HL-60 (cell line): ENCODE data around the gene KRTAP4-6.
"Not testable (repeated sequence)": the region's sequence is repeated elsewhere in the genome, so short reads cannot be mapped to it uniquely, and the experiment has no call there.

Source experiments
- DNase-seq, 2 experiments: peaks; one replicate each; pipeline ENCODE4 v3.0.0-alpha.2; 2010 to 2020; ENCODE audit warnings: low read depth in 1 of 2, low spot score in 1 of 2
- H3K27ac ChIP-seq: fragments of 250-450 bp; sonication (Bioruptor Pico); replicated peaks from 2 replicates; pipeline ENCODE4 v1.5.1; 2020; ENCODE audit warnings: mild to moderate bottlenecking, moderate library complexity
- H3K27me3 ChIP-seq: fragments of 250-450 bp; sonication (Bioruptor Pico); 2 replicates; pipeline ENCODE4 v1.5.1; 2021; ENCODE audit warnings: mild to moderate bottlenecking, moderate library complexity; ENCODE audit not compliant: insufficient read depth, poor library complexity, severe bottlenecking
- H3K4me3 ChIP-seq: replicated peaks from 2 replicates; pipeline ENCODE4 v1.5.1; 2011; ENCODE audit warnings: mild to moderate bottlenecking, control low read depth, low read length; ENCODE audit not compliant: insufficient read depth
- CTCF ChIP-seq: IDR thresholded peaks from one replicate; pipeline ENCODE4 v1.5.1; 2011; ENCODE audit warnings: low read length, control low read depth, inconsistent platforms; ENCODE audit not compliant: insufficient read depth
- GABPA ChIP-seq: IDR thresholded peaks from 2 replicates; pipeline ENCODE4 v1.6.1; 2012; ENCODE audit warnings: low read depth
- POLR2AphosphoS5 ChIP-seq: IDR thresholded peaks from 2 replicates; pipeline ENCODE4 v1.6.1; 2012; ENCODE audit warnings: low read depth
- REST ChIP-seq: IDR thresholded peaks from 2 replicates; pipeline ENCODE4 v1.6.1; 2012; ENCODE audit warnings: low read depth; ENCODE audit not compliant: insufficient replicate concordance
- SPI1 ChIP-seq: IDR thresholded peaks from 2 replicates; pipeline ENCODE4 v1.6.1; 2012; ENCODE audit warnings: low read depth, mild to moderate bottlenecking, borderline replicate concordance
- long read RNA-seq: library from polyadenylated mRNA; unstranded; transcript quantifications from one replicate; pipeline ENCODE4 v2.0.0, GENCODE V29; 2020

KRTAP4-6 gene
- long read RNA-seq: 0 reads

GRCh38 chr17:41140360-41141131, at the start of gene KRTAP4-6:
TSS of gene KRTAP4-6 (minus strand) at chr17:41140544. CDS start at chr17:41140487, 57 bp downstream.
- Histone ChIP-seq H3K27me3 (no peaks in the 10 kb centered on the region), H3K4me3 (no peak within 1 kb of the TSS), H3K27ac (no peak within 1 kb of the TSS)
- no peak for TF ChIP-seq CTCF
- TF ChIP-seq REST: no peak
- TF ChIP-seq GABPA: no peak
- no peak for TF ChIP-seq SPI1
- TF ChIP-seq POLR2AphosphoS5: no peak
- DNase-seq: no peak

GRCh38 chr17:41189837-41190318, 49.5 kb upstream of the KRTAP4-6 start, which contains the start of gene KRTAP9-1:
TSS of gene KRTAP9-1 (plus strand) at chr17:41189887. CDS start at chr17:41189887, 0 bp downstream.
- not testable (repeated sequence) for DNase-seq, H3K4me3 ChIP-seq, H3K27me3 ChIP-seq, H3K27ac ChIP-seq

- Histone ChIP-seq H3K27me3 (peaks cover 2% of the 10 kb centered on the region), H3K4me3 (no peak overlapping the region), H3K27ac (no peak overlapping the region)
- TF ChIP-seq REST (peak; percentile 60), POLR2AphosphoS5 (no peak), SPI1 (no peak)
- no peak for DNase-seq
These were observed 46.5 kb upstream of the KRTAP4-6 start for GRCh38 chr17:41186872-41187271.

- Histone ChIP-seq H3K4me3 (no peak overlapping the region), H3K27me3 (peaks cover 2% of the 10 kb centered on the region), H3K27ac (no peak overlapping the region)
- no peak for TF ChIP-seq SPI1
- no peak for TF ChIP-seq GABPA
- TF ChIP-seq POLR2AphosphoS5: no peak
- no peak for DNase-seq
These were observed 44.7 kb upstream of the KRTAP4-6 start for GRCh38 chr17:41185001-41185400.

GRCh38 chr17:41184480-41184961, 44.2 kb upstream of the KRTAP4-6 start, which contains the start of gene KRTAP4-1:
TSS of gene KRTAP4-1 (minus strand) at chr17:41184911. CDS start at chr17:41184854, 57 bp downstream.
- peaks cover 2% of the 10 kb centered on the region for H3K27me3 ChIP-seq
- H3K4me3 ChIP-seq: no peak within 1 kb of the TSS
- no peak for DNase-seq
- no peak within 1 kb of the TSS for H3K27ac ChIP-seq
- TF ChIP-seq REST (no peak), CTCF (no peak), GABPA (no peak), SPI1 (no peak), POLR2AphosphoS5 (no peak)
